Measurements from ENCODE around the gene IL27RA.

DNA sequence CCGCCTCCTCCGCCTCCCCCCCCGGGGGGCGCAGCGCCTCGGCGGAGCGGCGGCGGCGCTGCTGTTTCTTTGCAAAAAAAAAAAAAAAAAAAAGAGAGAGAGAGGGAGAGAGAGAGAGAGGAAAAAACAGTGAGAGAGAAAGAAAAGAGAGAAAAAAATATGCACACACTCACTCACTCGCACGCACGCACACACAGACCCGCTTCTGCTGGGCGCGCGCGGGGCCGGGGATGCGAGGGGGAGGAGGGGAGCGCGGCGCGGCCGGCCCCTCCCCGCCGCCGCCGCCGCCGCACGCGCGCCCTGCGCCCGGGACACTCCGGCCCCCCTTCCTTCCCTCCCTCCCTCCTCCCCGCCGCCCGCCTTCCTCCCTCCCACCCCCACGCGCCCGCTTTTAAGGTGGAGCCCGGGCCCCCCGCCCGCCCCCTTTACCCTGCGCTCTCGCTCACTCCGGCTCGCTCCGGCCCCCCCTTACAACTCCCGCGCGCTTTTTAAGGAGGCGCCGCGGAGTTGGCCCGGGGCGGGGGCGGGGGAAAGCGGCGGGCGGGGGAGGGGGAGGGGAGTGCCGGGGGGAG, 59.0 kb downstream of the IL27RA start, which contains the start of gene SAMD1:
- TF ChIP-seq CTCF (IDR thresholded peaks at IDR 0.05) (no peak), POLR2A (IDR thresholded peaks at IDR 0.05) (no peak)

All from uterus (tissue), 2 donors.